GM04504 (cell line): ENCODE measurements around the gene SCARF1.

Experiments
- DNase-seq: peaks from one replicate; pipeline ENCODE4 v3.0.0-alpha.2; 2012; ENCODE audit warnings: low read depth

Gene SCARF1

DNA sequence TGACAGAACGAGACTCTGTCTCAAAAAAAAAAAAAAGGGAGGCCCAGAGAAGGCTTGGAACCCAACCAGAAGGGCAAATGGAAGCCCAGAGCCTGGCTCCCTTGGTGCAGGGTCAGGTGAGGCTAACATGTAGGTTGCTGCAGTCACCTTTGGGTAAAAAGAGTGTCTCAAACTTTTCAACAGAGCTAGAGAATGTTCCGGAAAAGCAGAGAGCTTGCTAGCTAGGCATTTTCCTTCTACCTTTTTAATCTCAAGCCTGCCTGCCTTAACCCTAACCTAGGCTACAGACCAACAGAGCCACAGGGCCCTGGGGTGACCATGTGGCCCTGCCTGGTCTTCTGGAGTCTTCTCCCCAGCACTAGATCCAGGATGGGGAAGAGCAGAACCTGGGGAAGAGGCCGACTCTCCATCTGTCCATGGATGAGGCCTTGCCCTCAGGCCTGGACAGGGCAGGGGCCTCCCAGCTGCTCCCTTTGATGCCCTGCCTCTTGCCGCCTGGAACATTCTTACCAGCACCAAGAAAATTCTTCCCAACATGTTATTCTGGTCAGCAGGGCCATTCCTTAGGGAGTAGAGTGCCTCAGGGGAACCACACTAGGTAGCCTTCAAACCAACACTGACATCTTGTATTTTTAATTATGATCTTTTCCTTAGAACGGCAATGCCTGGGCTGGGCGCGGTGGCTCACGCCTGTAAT lies 47.0 kb downstream of the SCARF1 start:
- DNase-seq, result no peak

DNA sequence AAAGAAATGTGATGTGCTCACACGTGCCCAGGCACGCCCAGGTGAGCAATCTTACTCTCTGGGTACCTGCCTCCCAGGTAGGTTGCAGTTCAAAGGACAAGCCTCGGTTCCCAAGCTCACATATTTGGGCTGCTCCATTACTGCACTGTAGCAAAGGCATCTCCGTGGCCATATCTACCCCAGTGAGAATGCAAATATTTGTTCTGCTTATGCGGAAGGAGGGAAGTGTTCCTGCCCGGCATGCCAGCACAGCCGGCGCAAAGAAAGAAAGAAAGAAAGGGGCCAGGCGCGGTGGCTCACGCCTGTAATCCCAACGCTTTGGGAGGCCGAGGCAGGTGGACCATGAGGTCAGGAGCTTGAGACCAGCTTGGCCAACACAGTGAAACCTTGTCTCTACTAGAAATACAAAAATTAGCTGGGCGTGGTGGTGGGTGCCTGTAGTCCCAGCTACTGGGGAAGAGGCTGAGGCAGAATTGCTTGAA lies 47.6 kb downstream of the SCARF1 start:
- no peak for DNase-seq

DNA sequence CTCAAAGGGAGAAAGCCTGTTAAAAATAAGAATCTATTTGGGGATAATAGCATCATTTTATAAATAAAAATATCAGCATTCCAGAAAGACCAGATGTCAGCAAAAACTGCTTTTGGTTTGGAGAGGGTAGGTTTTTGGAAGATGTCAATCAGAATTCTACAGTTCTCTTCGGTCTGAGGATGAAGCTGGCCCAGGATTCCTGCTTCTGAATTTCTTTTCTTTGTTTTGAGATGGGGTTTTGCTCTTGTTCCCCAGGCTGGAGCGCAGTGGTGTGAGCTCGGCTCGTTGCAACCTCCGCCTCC lies 52.0 kb downstream of the SCARF1 start:
- no peak for DNase-seq

DNA sequence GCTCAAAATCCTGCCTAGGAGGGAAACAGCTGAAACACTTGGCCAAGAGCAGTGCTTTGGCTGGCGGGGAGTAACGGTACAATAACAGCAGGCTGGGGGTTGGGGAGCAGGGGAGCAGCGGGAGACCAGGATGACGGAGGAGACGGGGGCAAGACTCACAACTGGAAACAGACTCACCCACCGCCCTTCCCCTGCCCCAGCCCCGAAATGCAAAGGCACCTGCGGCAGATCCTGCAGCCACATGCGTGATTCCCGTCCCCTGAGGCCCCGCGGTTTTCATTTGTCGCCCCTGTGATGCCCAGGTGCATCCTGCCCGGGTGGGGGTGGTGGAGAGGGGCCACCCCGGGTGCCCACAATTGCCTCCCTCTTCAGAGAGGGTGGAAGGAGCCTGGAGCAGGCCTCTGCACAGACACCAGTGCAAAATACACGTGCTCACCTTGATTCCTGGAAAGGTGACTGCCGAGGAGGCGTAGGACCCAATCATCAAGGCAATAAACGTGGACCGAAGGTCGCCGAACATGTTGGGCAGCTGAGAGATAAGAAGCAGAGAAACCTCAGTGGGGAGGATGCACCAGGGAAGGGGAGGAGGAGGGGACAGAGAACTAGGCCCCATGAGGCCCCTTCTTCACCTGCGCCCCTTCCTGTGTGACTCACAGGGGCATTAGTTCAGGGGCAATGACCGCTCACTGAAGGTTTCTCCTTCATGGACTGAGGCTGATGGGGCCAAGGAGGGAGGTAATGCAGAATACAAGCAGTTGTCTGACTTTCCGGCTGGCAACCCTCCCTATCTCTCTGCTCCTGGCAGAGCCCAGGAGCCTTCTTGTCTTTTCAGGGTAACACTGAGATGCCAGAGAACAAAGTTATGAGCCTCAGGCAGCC lies 52.5 kb downstream of the SCARF1 start:
- DNase-seq, result no peak

DNA sequence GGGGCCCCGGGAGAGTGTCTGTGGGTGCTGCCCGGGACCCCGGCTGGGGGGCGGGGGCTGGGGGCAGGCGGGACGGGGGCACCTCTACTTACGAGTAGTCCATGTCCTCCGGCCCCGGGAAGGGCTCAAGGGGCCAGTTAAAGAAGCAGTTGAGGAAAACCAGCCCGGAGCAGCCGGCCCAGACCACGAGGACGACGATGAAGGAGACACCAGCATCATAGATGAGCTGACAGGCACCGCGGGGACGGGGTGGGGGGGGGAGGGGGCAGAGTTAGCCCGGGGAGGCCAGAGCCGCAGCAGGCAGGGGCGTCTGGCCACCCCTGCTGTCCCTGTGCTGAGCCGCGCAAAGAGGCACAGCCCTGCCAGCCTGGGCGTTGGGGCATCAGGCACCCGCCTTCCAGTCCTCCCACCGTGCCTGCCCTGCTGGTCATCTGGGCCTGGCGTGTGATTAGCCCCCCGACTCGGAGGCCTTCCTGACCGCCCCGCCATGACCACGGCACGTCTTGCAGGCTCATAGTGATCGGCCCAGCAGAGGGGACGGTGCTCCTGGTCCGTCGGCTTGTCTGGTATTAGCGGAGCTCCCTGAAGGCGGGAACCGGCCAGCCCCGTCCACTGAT lies 54.0 kb downstream of the SCARF1 start:
- no peak for DNase-seq

DNA sequence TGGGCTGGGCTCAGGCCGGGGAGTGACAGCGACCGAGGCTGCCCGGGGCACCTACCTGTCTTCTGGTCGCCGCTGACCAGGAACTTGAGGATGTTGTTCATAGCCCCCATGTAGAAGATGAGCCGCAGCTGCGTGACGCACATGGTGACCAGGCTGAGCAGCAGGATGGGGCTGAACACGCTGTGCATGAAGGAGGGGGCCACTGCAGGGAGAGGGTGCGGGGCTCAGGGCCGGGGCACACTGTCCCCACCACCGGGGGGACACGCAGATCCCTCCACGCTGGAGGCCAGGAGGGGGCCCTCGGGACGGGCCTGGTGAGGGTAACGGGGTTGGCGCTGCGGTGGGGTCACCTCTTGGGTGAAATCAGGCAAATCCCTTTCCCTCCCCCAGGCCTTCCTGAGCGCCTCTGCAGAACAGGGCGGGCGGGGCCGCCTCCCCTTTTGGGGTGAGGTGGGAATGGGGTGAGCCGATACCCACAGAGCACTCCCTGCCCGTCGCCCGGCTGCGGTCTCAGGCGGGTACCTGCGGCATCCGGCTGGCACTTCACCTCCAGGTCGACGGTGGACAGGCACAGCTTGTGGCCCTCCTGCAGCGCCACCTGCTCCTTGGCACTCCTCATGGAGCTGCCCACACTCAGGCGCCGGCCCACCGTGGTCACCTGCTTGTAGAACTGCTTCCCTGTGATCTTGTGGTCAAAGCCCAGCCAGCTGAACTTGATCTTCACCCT lies 54.6 kb downstream of the SCARF1 start:
- DNase-seq, result no peak

DNA sequence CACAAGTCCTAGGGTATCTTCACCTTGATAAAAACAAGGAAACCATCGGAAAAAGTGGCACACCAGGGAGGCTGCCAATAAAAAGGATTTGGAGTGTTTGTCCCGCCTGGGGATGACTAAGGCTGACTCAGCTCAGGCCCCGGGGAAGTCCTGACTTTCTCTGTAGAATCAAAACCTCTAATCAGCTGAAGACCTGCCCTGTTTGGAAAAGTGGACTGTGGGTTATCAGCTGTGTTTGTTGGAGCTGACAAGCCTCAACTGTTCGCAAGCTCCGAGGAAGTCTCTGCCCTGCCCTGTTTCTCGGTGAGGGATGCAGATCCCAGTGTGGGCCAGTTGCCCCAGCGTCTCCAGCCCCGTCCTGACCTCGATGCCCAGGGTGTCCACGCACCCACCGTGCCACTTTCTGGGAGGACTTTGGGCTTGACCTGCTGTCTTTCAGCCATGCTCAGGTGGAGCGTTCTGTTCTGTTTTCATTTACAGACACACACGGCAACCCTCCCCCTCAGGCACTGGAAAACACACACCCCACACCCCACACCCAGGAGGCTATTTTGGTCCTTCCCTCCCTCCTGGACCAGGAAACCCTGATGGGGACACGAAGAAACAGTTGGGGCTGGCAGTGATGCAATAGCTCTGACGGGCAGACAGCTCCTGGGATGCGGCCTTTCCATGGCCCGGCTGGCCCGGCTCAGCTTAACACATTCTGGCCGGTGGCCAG lies 55.3 kb downstream of the SCARF1 start:
- peak; percentile 66 for DNase-seq

DNA sequence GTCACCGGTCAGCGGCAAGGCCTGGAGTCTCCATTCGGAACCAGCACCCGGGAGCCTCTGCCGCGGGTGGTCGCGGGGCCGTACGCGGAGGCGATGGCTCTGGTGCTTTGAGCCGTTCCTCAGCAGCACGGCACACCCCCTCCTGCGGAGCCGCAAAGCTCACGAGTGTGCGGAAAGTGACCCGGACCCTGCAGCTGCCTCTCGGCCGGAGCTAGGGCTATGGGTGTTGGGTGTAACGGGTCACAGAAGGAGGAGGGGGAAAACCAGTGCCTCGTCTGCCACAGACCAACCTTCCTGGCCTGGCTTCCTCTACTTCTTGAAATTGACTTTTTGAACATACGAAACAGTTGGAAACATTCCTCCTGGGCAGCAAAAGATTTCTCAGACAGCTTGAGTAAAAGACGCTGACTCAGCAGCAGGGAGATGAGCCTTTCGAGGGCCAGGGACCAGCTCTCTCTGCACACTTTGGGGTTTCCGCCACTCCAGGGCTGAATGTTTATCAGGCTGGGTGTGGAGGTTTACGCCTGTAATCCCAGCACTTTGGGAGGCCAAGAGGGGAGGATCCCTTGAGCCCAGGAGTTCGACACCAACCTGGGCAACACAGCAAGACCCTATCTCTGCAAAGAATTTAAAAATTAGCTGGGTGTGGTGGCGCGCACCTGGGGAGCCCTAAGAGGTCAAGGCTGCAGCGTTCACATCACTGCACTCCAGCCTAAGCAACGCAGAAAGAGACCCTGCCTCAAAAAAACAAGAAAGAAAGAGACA lies 56.5 kb downstream of the SCARF1 start:
- DNase-seq, result peak; percentile 4

DNA sequence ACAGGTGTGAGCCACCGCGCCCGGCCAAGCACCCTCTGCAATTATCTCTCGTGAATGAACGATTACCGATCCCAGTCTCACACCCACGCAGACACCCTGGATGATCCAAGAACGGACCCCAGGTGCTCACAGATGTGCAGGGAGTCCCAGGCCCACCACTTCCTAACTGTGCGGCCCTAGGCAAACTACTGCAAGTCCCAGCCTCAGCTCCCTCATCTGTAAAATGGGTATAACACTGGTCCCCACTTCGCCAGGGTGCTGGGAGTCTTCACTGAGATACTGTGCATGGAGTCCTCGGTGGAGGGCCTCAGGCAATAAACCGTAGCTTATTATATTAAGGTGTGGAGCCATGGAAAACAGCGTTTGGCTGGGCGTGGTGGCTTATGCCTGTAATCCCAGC lies 61.4 kb downstream of the SCARF1 start:
- no peak for DNase-seq
